Stimulated activated CD8-positive, alpha-beta memory T cell treated with anti-CD3 and anti-CD28 coated beads, Interleukin-12 subunit alpha, Interleukin-12 subunit beta, amount 100 ng/mL, for 1 hour (primary cell): ENCODE results near the gene CPNE7.
A peak's percentile ranks its signal among the peaks of the same experiment; 100 is the strongest.

Experiments
- DNase-seq: peaks from one replicate; pipeline ENCODE4 v3.0.0-alpha.2; 2020; ENCODE audit warnings: low read depth

The CPNE7 gene

GRCh38 chr16:89575247-89576152 is at the start of gene CPNE7:
Gene CPNE7, plus strand, starts transcription at chr16:89575758. Its CDS starts 140 bp downstream, at chr16:89575898.
- DNase-seq = no peak

- DNase-seq = no peak
Observed at GRCh38 chr16:89529097-89529496, 46.5 kb upstream of the CPNE7 start.

GRCh38 chr16:89530401-89531381 is 44.9 kb upstream of the CPNE7 start:
- DNase-seq = no peak

- DNase-seq = no peak
Observed at GRCh38 chr16:89531821-89532526, 43.6 kb upstream of the CPNE7 start.

- DNase-seq = peak; percentile 8
Observed at GRCh38 chr16:89534252-89534756, 41.3 kb upstream of the CPNE7 start.

- no peak for DNase-seq
Observed at GRCh38 chr16:89536371-89536770, 39.2 kb upstream of the CPNE7 start.

- DNase-seq = no peak
Observed at GRCh38 chr16:89536886-89537548, 38.5 kb upstream of the CPNE7 start.

- DNase-seq = no peak
Observed at GRCh38 chr16:89537549-89537925, 38.0 kb upstream of the CPNE7 start.

- DNase-seq = no peak
Observed at GRCh38 chr16:89538286-89538685, 37.3 kb upstream of the CPNE7 start.

- DNase-seq = no peak
Observed at GRCh38 chr16:89540557-89540956, 35.0 kb upstream of the CPNE7 start.

GRCh38 chr16:89541792-89542191 is 33.8 kb upstream of the CPNE7 start:
- no peak for DNase-seq

GRCh38 chr16:89544113-89544512 is 31.4 kb upstream of the CPNE7 start:
- DNase-seq = no peak

GRCh38 chr16:89544713-89545043 is 30.9 kb upstream of the CPNE7 start:
- no peak for DNase-seq

- DNase-seq = no peak
Observed at GRCh38 chr16:89545044-89545830, 30.3 kb upstream of the CPNE7 start.

- no peak for DNase-seq
Observed at GRCh38 chr16:89545831-89546574, 29.6 kb upstream of the CPNE7 start.

- DNase-seq = no peak
Observed at GRCh38 chr16:89546781-89547180, 28.8 kb upstream of the CPNE7 start.

- no peak for DNase-seq
Observed at GRCh38 chr16:89547291-89547690, 28.3 kb upstream of the CPNE7 start.

GRCh38 chr16:89547860-89548259 is 27.7 kb upstream of the CPNE7 start:
- DNase-seq = no peak

- DNase-seq = no peak
Observed at GRCh38 chr16:89548344-89549006, 27.1 kb upstream of the CPNE7 start.
